ENCODE data around the gene MED9. TPM values are rescaled to one million over a fixed set of nuclear protein-coding genes. Genes with fewer than 3 reads are reported as not detected.

Gene MED9
- total and polyA plus RNA-seq, 2 of the 8 experiments (the other 6 are each of a cell fraction or from before 2014, with no cell fraction given): 15.8 to 19.7 TPM

DNA sequence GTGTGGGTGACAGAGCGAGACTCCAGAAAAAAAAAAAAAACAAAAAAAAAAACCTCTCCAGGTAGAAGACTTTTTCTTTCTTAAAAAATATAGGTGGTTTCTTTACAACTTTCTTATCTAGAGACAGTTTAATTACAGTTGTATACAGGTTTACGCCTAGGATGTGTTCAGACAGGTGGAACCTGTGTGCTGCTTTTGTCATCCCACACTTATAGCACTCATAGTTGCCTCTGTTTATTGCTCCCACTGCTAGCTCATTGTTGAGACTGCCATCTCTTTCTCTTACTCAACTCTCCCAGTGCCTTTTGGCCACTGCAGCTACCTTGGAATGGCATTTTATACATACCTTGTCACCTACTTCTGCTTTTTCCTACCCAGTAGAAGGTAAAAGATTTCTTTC is 19.1 kb upstream of the MED9 start:
- Histone ChIP-seq H2BK20ac (ENCODE audit: low read length) (no peak overlapping the region), H3K27me3 (replicated peaks in 1 of 4; ENCODE audit: control insufficient read depth in 3 of 4, extremely low read depth in 1 of 4, insufficient read depth in 3 of 4, low read length in 3 of 4) (no peaks in the 10 kb centered on the region), H2BK15ac (ENCODE audit: low read length) (no peak overlapping the region), H3K56ac (replicated peaks; ENCODE audit: insufficient read length, low read depth, low read length) (no peak overlapping the region), H3K36me3 (ENCODE audit: control insufficient read depth in 2 of 4, insufficient read depth in 4 of 4, low read length in 3 of 4) (no peaks in the 10 kb centered on the region), H2BK120ac (replicated peaks; ENCODE audit: low read depth, low read length) (no peak overlapping the region), H4K91ac (replicated peaks; ENCODE audit: insufficient read length, low read length) (no peak overlapping the region), H3K14ac (ENCODE audit: insufficient read length) (no peak overlapping the region), H4K5ac (ENCODE audit: insufficient read length, low read depth, low read length) (no peak overlapping the region), H2AK5ac (ENCODE audit: low read depth, low read length) (no peak overlapping the region), H3K23ac (ENCODE audit: insufficient read length) (no peak overlapping the region), H3K18ac (ENCODE audit: extremely low read depth, low read length) (no peak overlapping the region), H3K4me3 (ENCODE audit: extremely low read depth in 1 of 4, insufficient read depth in 2 of 4, low read depth in 3 of 4, low read length in 4 of 4) (no peak overlapping the region), H4K8ac (ENCODE audit: extremely low read depth, insufficient read depth, low read length) (no peak overlapping the region), H2BK5ac (ENCODE audit: low read depth, low read length) (no peak overlapping the region), H2AFZ (ENCODE audit: low read length) (no peak overlapping the region), H3K23me2 (ENCODE audit: low read depth, low read length) (peaks cover 5% of the 10 kb centered on the region; the same call in 1 of the 2 replicates), H3K4me2 (ENCODE audit: insufficient read depth in 1 of 2, low read depth in 2 of 2, low read length in 2 of 2) (no peak overlapping the region), H3K9me3 (ENCODE audit: insufficient read depth in 2 of 2, low read depth in 1 of 2, low read length in 1 of 2) (peaks cover 0 to 7% of the 10 kb centered on the region in 2 experiments; a peak in 2 of 4 replicates), H3K27ac (ENCODE audit: low read depth, low read length) (no peak overlapping the region), H2BK12ac (ENCODE audit: low read depth, low read length) (no peak overlapping the region), H3K9ac (replicated peaks in 1 of 4; ENCODE audit: extremely low read depth in 1 of 4, low read depth in 3 of 4, low read length in 3 of 4) (no peak overlapping the region), H3K79me2 (ENCODE audit: control insufficient read depth in 1 of 2, insufficient read depth in 2 of 2, low read length in 2 of 2) (no peaks in the 10 kb centered on the region), H4K20me1 (replicated peaks in 1 of 2; ENCODE audit: control insufficient read depth in 1 of 2, insufficient read depth in 2 of 2, low read length in 2 of 2) (peaks cover 0 to 4% of the 10 kb centered on the region in 2 experiments), H3K4me1 (replicated peaks in 1 of 4; ENCODE audit: control insufficient read depth in 3 of 4, insufficient read depth in 4 of 4, low read length in 3 of 4) (no peaks in the 10 kb centered on the region), H3K79me1 (ENCODE audit: low read depth, low read length) (no peaks in the 10 kb centered on the region), H3K4ac (replicated peaks; ENCODE audit: insufficient read length, low read depth, low read length) (no peak overlapping the region)
- no peak for FAIRE-seq
- 78% methylated on average over 2 of the region's 2 CpGs; no CpG with 5 or more reads in 1 of the 2 experiments for WGBS, 2 experiments (ENCODE audit: extremely low coverage in 1 of 2, insufficient coverage in 1 of 2, insufficient read length in 1 of 2, insufficient replicate concordance in 2 of 2, low coverage in 1 of 2, low lambda C conversion rate in 2 of 2, missing lambda C conversion rate in 1 of 2)
- ChIA-PET POLR2A (ENCODE audit: partially characterized antibody) (interaction anchor here (0.6 to 0.7 kb wide), 2 partner anchors 10 to 17 kb away, joined by 3 read pairs; no protein-coding TSS in a partner anchor), CTCF (ENCODE audit: partially characterized antibody) (no interaction called here)
- no peak for DNase-seq (ENCODE audit: low read depth in 1 of 2, low spot score in 2 of 2)
- TF ChIP-seq SP1 (IDR thresholded peaks at IDR 0.05; ENCODE audit: low read depth, low read length): no peak
